ENCODE measurements around the gene BCL7C.

Gene BCL7C

GRCh38 chr16:30922420-30922959 is 28.6 kb upstream of the BCL7C start:
- DNase-seq (ENCODE audit: low spot score) = peak; percentile 100

GRCh38 chr16:30921748-30922419 is 28.0 kb upstream of the BCL7C start:
- peak; percentile 84 for DNase-seq (ENCODE audit: low spot score)

- DNase-seq (ENCODE audit: low spot score) = no peak
Observed at GRCh38 chr16:30921459-30921747, 27.5 kb upstream of the BCL7C start.

- DNase-seq (ENCODE audit: low spot score) = no peak
Observed at GRCh38 chr16:30920891-30921290, 27.0 kb upstream of the BCL7C start.

- no peak for DNase-seq (ENCODE audit: low spot score)
Observed at GRCh38 chr16:30918614-30919013, 24.7 kb upstream of the BCL7C start.

- no peak for DNase-seq (ENCODE audit: low spot score)
Observed at GRCh38 chr16:30914830-30915229, 21.0 kb upstream of the BCL7C start.

- no peak for DNase-seq (ENCODE audit: low spot score)
Observed at GRCh38 chr16:30912794-30913412, 19.0 kb upstream of the BCL7C start.

GRCh38 chr16:30910427-30911029 is 16.7 kb upstream of the BCL7C start:
- DNase-seq (ENCODE audit: low spot score) = no peak

- no peak for DNase-seq (ENCODE audit: low spot score)
Observed at GRCh38 chr16:30907064-30907463, 13.2 kb upstream of the BCL7C start.

GRCh38 chr16:30904114-30904780 is 10.4 kb upstream of the BCL7C start:
- DNase-seq (ENCODE audit: low spot score) = no peak

- DNase-seq (ENCODE audit: low spot score) = peak; percentile 20
Observed at GRCh38 chr16:30903596-30903995, 9.7 kb upstream of the BCL7C start.

- DNase-seq (ENCODE audit: low spot score) = no peak
Observed at GRCh38 chr16:30903002-30903401, 9.1 kb upstream of the BCL7C start.

- DNase-seq (ENCODE audit: low spot score) = peak; percentile 31
Observed at GRCh38 chr16:30902029-30902972, 8.4 kb upstream of the BCL7C start.

- DNase-seq (ENCODE audit: low spot score) = no peak
Observed at GRCh38 chr16:30901201-30902028, 7.5 kb upstream of the BCL7C start.

GRCh38 chr16:30900588-30900987 is 6.7 kb upstream of the BCL7C start:
- DNase-seq (ENCODE audit: low spot score) = no peak

- no peak for DNase-seq (ENCODE audit: low spot score)
Observed at GRCh38 chr16:30899794-30900193, 5.9 kb upstream of the BCL7C start.

- DNase-seq (ENCODE audit: low spot score) = peak; percentile 81
Observed at GRCh38 chr16:30896889-30897733, 3.2 kb upstream of the BCL7C start.

GRCh38 chr16:30896261-30896888 is 2.5 kb upstream of the BCL7C start, which contains the start of gene CTF1:
Gene CTF1 (plus strand): TSS chr16:30896614. CDS start chr16:30896644, 30 bp downstream.
- DNase-seq (ENCODE audit: low spot score) = no peak

- DNase-seq (ENCODE audit: low spot score) = no peak
Observed at GRCh38 chr16:30895627-30896260, 1.9 kb upstream of the BCL7C start.

Measured in CD4-positive, alpha-beta T cell treated with Interleukin-6 at 100 ng/mL for 8 hours (primary cell).